K562 (cell line): Measurements from ENCODE around the gene POLR1B. TPM values are rescaled to one million over a fixed set of nuclear protein-coding genes. Genes with fewer than 3 reads are reported as not detected.

Source experiments
- CEBPZ ChIP-seq: fragments of 150-350 bp; IDR thresholded peaks from 2 replicates; pipeline ENCODE4 v1.6.1; 2014; ENCODE audit warnings: low read depth, mild to moderate bottlenecking, low read length, borderline replicate concordance
- DDX20 ChIP-seq: fragments of 450-650 bp; IDR thresholded peaks from 2 replicates; pipeline ENCODE4 v1.6.1; 2016; ENCODE audit warnings: missing genetic modification characterization, low read depth, mild to moderate bottlenecking, missing compliant biosample characterization, moderate library complexity
- FOXJ3 ChIP-seq: sonication (generic); formaldehyde crosslinking; IDR thresholded peaks from 2 replicates; pipeline ENCODE4 v1.4.0; 2020; ENCODE audit warnings: mild to moderate bottlenecking, missing genetic modification reagents
- HDAC8 ChIP-seq: fragments of 450-650 bp; IDR thresholded peaks from 2 replicates; pipeline ENCODE4 v1.6.1; 2016; ENCODE audit warnings: mild to moderate bottlenecking, missing genetic modification characterization, moderate library complexity, missing compliant biosample characterization
- KAT2B ChIP-seq: IDR thresholded peaks from one replicate; pipeline ENCODE4 v1.6.1; 2012; ENCODE audit warnings: low read depth, mild to moderate bottlenecking, control low read depth, inconsistent platforms, low read length, moderate library complexity
- NUFIP1 ChIP-seq: fragments of 450-650 bp; IDR thresholded peaks from 2 replicates; pipeline ENCODE4 v1.6.1; 2018; ENCODE audit not compliant: partially characterized antibody
- PML ChIP-seq: IDR thresholded peaks from 2 replicates; pipeline ENCODE4 v1.6.1; 2012; ENCODE audit warnings: low read length, inconsistent platforms
- PREB ChIP-seq: sonication (generic); formaldehyde crosslinking; IDR thresholded peaks from 2 replicates; pipeline ENCODE4 v1.8.1; 2023; ENCODE audit warnings: mild to moderate bottlenecking, missing genetic modification reagents
- PTRF ChIP-seq: fragments of 450-650 bp; IDR thresholded peaks from 2 replicates; pipeline ENCODE4 v1.6.1; 2016; ENCODE audit warnings: mild to moderate bottlenecking, missing genetic modification characterization, missing compliant biosample characterization
- RNF219 ChIP-seq: fragments of 250-450 bp; sonication (Bioruptor Pico); IDR thresholded peaks from 2 replicates; pipeline ENCODE4 v1.5.0; 2022; ENCODE audit warnings: mild to moderate bottlenecking
- TCFL5 ChIP-seq: fragments of 250-450 bp; sonication (Bioruptor Pico); conservative IDR thresholded peaks from 2 replicates; pipeline ENCODE4 v1.6.1; 2021; ENCODE audit warnings: mild to moderate bottlenecking, moderate library complexity, matching md5 sums
- ZBED1 ChIP-seq: IDR thresholded peaks from 2 replicates; pipeline ENCODE4 v1.6.1; 2014
- ZC3H11A ChIP-seq: IDR thresholded peaks from 2 replicates; pipeline ENCODE4 v1.6.1; 2012; ENCODE audit warnings: low read depth, low read length, improper control_type of control experiment
- ZNF696 ChIP-seq: fragments of 250-450 bp; sonication (Bioruptor Pico); conservative IDR thresholded peaks from 2 replicates; pipeline ENCODE4 v1.4.0; 2020; ENCODE audit warnings: mild to moderate bottlenecking, moderate library complexity
- ZNF75A ChIP-seq: fragments of 450-650 bp; formaldehyde crosslinking; IDR thresholded peaks from 2 replicates; pipeline ENCODE4 v1.4.0; 2020; ENCODE audit warnings: mild to moderate bottlenecking
- polyA plus RNA-seq, 8 experiments: library from polyadenylated mRNA; depleted of rRNA in 4 of 8; stranded (reverse) in 5 of 8; unstranded in 3 of 8; fragments of >200 nt; fragmentation: Nextera tagmentation in 2 of 8; fragmentation: Illumina TruSeq in 1 of 8; extraction: Ambion mirVana in 2 of 8; extraction: Trizol in 1 of 8; gene quantifications; 2 replicates each; pipeline versions ENCODE4 v1.2.1 to v1.2.3, GENCODE V29; 2011 to 2014; ENCODE audit warnings: inconsistent platforms in 1 of 8, missing spikeins in 1 of 8
- total RNA-seq, 7 experiments: library from RNA; depleted of rRNA in 6 of 7; stranded (reverse); fragments of >200 nt in 6 of 7; fragmentation: Illumina TruSeq in 2 of 7; extraction: Trizol in 2 of 7; gene quantifications; 2 replicates each; pipeline versions ENCODE4 v1.2.1 to v1.2.3, GENCODE V29; 2011 to 2021; ENCODE audit warnings: low replicate concordance in 1 of 7
- TF ChIP-seq, protein P1 (sequence below): fragments of 450-650 bp; formaldehyde crosslinking; IDR thresholded peaks from 2 replicates; pipeline ENCODE4 v1.4.0; 2022; ENCODE audit warnings: missing genetic modification characterization
- TF ChIP-seq, protein P2 (sequence below): fragments of 250-450 bp; sonication (Bioruptor Pico); IDR thresholded peaks from 2 replicates; pipeline ENCODE4 v1.8.0; 2022; ENCODE audit warnings: moderate library complexity, mild to moderate bottlenecking, inconsistent platforms
- TF ChIP-seq, protein P3 (sequence below): sonication (generic); formaldehyde crosslinking; IDR thresholded peaks from 2 replicates; pipeline ENCODE4 v1.8.1; 2023; ENCODE audit warnings: mild to moderate bottlenecking, missing genetic modification reagents

The POLR1B gene
- total and polyA plus RNA-seq, 9 of the 15 experiments (the other 6 are each of a cell fraction or from before 2014, with no cell fraction given) = 19.8 to 55.1 (median 40.2) TPM

DNA sequence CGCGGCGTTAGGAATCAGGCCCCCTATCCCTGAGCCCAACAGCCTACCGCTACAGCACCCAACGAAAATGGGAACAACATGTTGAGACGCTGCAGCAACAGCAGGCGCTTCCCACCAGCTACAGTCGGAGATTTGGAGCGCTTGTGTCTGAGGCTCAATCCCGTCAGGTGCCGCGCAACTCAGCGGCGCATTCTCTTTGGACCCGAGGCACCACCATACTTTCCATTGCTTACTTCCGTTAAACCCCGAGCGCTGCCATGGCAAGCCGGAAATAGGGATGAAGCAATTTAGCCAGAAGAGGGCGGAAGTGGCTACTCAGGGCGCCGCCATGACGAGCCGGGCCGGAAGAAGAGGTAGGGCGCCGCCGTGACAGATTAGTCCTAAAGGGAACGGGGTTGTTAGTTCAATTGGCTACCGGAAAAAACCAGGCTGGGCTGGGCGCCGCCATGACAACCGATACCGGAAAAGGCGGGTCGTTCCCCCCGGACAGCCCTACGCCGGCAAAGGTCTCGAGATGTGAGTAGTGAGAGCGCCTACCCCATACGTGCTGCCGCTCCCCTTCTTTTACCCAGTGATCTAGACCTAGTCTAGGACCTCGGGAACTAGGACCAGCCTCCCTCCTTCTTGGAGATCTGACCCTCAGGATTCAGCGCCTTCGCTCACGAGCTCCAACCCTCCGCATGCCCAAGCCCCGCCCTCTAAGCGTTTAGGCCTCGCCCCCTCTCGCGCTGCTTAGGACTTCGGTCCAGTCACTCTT, 42.0 kb downstream of the POLR1B start, which contains the start of gene CHCHD5 (continued):
- TF ChIP-seq CEBPZ (no peak), ZNF75A (CRISPR knock-in tag) (no peak), DDX20 (no peak), TCFL5 (CRISPR knock-in tag) (no peak), PREB (no peak), ZBED1 (peak; percentile 70; the same call in 1 of the 2 replicates), NUFIP1 (no peak), HDAC8 (tag) (no peak), KAT2B (no peak), RNF219 (CRISPR knock-in tag) (no peak), FOXJ3 (CRISPR knock-in tag) (no peak), PTRF (tag) (no peak), ZNF696 (CRISPR knock-in tag) (no peak), ZC3H11A (no peak), PML (peak; percentile 55)
- TF ChIP-seq, protein P1, sequence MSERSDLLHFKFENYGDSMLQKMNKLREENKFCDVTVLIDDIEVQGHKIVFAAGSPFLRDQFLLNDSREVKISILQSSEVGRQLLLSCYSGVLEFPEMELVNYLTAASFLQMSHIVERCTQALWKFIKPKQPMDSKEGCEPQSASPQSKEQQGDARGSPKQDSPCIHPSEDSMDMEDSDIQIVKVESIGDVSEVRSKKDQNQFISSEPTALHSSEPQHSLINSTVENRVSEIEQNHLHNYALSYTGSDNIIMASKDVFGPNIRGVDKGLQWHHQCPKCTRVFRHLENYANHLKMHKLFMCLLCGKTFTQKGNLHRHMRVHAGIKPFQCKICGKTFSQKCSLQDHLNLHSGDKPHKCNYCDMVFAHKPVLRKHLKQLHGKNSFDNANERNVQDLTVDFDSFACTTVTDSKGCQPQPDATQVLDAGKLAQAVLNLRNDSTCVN (CRISPR knock-in tag) = no peak
- TF ChIP-seq, protein P2, sequence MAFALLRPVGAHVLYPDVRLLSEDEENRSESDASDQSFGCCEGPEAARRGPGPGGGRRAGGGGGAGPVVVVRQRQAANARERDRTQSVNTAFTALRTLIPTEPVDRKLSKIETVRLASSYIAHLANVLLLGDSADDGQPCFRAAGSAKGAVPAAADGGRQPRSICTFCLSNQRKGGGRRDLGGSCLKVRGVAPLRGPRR (CRISPR knock-in tag) = no peak
- TF ChIP-seq, protein P3, sequence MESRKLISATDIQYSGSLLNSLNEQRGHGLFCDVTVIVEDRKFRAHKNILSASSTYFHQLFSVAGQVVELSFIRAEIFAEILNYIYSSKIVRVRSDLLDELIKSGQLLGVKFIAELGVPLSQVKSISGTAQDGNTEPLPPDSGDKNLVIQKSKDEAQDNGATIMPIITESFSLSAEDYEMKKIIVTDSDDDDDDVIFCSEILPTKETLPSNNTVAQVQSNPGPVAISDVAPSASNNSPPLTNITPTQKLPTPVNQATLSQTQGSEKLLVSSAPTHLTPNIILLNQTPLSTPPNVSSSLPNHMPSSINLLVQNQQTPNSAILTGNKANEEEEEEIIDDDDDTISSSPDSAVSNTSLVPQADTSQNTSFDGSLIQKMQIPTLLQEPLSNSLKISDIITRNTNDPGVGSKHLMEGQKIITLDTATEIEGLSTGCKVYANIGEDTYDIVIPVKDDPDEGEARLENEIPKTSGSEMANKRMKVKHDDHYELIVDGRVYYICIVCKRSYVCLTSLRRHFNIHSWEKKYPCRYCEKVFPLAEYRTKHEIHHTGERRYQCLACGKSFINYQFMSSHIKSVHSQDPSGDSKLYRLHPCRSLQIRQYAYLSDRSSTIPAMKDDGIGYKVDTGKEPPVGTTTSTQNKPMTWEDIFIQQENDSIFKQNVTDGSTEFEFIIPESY = no peak; the same call in 1 of the 2 replicates
